T-helper 2 cell treated with Interferon-gamma antibody and Interleukin-4, amounts not matched to agents 5 μg/mL and 100 μg/mL, for 36 hours (primary cell): ENCODE data around the gene PTPRJ.

Experiments used
- DNase-seq: peaks from one replicate; pipeline ENCODE4 v3.0.0; 2021; ENCODE audit warnings: low spot score
- H3K27ac Mint-ChIP-seq: one replicate; pipeline ENCODE4 v1.8.0; 2021; ENCODE audit warnings: mild to moderate bottlenecking, mixed read lengths
- H3K27me3 Mint-ChIP-seq: one replicate; pipeline ENCODE4 v1.8.0; 2021; ENCODE audit warnings: low read depth, mixed read lengths
- H3K36me3 Mint-ChIP-seq: one replicate; pipeline ENCODE4 v1.8.0; 2021; ENCODE audit warnings: low read depth, mixed read lengths
- H3K4me1 Mint-ChIP-seq: one replicate; pipeline ENCODE4 v1.8.0; 2021; ENCODE audit warnings: low read depth, mixed read lengths
- H3K4me3 Mint-ChIP-seq: one replicate; pipeline ENCODE4 v1.8.0; 2022; ENCODE audit warnings: mild to moderate bottlenecking, moderate library complexity, mixed read lengths
- H3K9me3 Mint-ChIP-seq: one replicate; pipeline ENCODE4 v1.8.0; 2021; ENCODE audit warnings: mixed read lengths

Gene PTPRJ

DNA sequence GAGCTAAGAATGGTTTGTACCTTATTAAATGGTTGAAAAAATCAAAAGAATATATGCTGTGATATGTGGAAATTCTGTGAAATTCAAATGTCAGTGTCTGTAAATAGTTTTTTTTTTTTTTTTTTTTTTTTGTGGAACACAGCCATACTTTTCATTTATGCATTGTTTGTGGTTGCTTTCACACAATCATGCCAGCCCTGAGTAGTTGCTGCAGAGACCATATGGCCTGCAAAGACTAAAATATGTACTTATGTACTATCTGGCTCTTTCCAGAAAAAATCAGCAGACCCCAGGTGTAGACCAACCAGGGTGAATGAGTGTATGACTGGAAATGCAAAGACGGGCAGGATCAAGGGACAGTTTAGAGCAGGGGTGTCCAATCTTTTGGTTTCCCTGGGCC lies 98.3 kb downstream of the PTPRJ start:
- DNase-seq = no peak
- Mint-ChIP-seq H3K4me3 (no peak overlapping the region), H3K27ac (no peak overlapping the region), H3K4me1 (peaks cover 64% of the 10 kb centered on the region), H3K27me3 (no peaks in the 10 kb centered on the region), H3K36me3 (peaks cover 42% of the 10 kb centered on the region), H3K9me3 (no peaks in the 10 kb centered on the region)

DNA sequence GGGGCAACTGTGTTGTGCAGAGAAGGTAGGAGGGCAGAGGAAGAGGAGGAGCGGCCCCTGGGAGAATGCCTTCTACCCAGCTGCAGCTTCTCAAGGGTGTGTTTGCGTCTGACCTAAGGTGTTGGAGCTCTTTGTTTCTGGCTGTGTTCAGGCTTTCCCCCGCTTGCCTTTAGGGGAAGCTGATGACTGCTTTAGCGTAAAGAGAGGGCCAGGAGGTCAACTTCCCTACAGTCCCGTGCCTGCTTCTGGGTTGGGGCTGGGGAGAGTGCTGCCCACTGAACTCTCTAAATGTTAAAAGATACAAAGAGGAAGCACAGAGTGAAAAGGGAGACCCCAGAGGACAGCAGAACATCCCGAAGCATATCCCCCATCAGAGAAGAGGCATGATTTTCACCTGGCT lies 99.2 kb downstream of the PTPRJ start:
- Mint-ChIP-seq H3K4me1 (peaks cover 60% of the 10 kb centered on the region), H3K9me3 (no peaks in the 10 kb centered on the region), H3K4me3 (no peak overlapping the region), H3K27me3 (no peaks in the 10 kb centered on the region), H3K27ac (peak overlapping the region; percentile 53), H3K36me3 (peaks cover 48% of the 10 kb centered on the region)
- DNase-seq = no peak

DNA sequence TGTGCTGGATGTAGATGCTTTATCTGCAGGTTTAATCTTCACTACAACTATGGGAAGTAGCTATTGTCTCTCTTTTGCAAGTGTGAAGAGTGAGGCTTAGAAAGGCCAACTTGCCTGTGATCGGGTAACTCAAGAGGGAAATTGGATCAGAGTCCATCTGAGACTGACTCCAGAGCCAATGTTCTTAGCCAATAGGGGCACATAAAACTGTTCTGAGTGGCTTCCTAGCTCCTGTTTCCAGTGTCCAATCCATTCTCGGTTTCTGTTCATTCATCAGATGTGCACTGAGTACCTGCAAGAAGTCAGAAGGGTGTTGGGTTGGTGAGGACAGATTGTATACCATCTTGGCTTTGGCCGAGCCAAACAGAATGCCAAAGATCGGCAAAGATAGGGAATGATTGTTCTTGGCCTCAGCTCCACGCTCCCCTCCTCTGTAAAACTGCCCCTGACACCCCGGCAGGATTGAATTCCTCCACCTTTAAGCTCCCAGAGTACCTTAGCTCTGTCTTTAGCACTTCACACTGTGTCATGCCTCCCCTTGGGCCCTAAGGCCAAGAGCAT lies 100.0 kb downstream of the PTPRJ start:
- peak overlapping the region; percentile 76 for H3K27ac Mint-ChIP-seq
- H3K36me3 Mint-ChIP-seq = peaks cover 50% of the 10 kb centered on the region
- no peaks in the 10 kb centered on the region for H3K27me3 Mint-ChIP-seq
- H3K4me1 Mint-ChIP-seq = peaks cover 56% of the 10 kb centered on the region
- H3K9me3 Mint-ChIP-seq = no peaks in the 10 kb centered on the region
- no peak for DNase-seq
- H3K4me3 Mint-ChIP-seq = no peak overlapping the region

GRCh38 chr11:48081151-48082010 lies 101.0 kb downstream of the PTPRJ start:
- DNase-seq = peak; percentile 62
- peak overlapping the region; percentile 50 for H3K4me3 Mint-ChIP-seq
- H3K4me1 Mint-ChIP-seq = peaks cover 51% of the 10 kb centered on the region

DNA sequence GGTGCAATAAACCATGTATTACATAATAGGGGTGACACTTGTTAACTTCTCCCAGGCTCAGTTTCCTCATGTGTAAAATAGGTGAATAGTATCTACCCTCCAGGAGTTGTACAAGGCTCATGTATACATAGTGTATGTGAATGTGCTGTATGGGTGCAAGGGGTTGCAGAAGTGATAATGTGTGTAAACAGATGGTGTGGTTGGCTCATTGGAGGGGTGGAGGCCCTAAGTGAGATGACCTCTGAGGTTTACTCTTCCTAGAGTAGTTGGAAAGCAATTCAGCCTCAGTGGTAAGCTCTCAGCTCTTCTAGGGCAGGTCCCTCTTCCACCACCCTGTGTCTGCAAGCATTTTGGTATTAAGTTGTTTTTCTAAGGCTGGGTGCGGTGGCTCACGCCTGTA lies 102.4 kb downstream of the PTPRJ start:
- Mint-ChIP-seq H3K36me3 (peaks cover 38% of the 10 kb centered on the region), H3K4me3 (peak overlapping the region; percentile 15), H3K27ac (peak overlapping the region; percentile 49), H3K4me1 (peaks cover 57% of the 10 kb centered on the region), H3K9me3 (no peaks in the 10 kb centered on the region), H3K27me3 (no peaks in the 10 kb centered on the region)
- no peak for DNase-seq

More at GRCh38 chr11:48081151-48082010, 101.0 kb downstream of the PTPRJ start:
- H3K27me3 Mint-ChIP-seq = no peaks in the 10 kb centered on the region
- no peaks in the 10 kb centered on the region for H3K9me3 Mint-ChIP-seq
- H3K36me3 Mint-ChIP-seq = peaks cover 42% of the 10 kb centered on the region
- H3K27ac Mint-ChIP-seq = peak overlapping the region; percentile 76

DNA sequence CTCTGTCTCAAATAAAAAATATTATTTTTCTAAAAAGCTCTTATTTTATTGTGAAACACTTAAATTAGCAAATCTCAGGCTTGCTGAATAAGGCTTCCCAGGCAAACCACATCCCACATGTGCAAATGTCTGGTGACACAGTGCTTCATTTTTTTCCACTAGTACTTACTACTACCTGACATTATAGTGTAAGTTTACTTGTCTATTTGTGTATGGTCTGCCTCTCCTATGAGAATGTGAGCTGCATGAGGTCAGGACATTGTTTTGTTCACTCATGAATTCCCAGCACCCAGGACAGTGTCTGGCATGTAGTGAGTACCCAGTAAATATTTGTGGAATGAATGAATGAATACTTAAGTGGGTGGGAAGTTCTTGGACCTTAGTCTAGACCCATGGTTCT lies 103.1 kb downstream of the PTPRJ start:
- H3K36me3 Mint-ChIP-seq = peaks cover 34% of the 10 kb centered on the region
- no peak overlapping the region for H3K4me3 Mint-ChIP-seq
- no peak for DNase-seq
- no peaks in the 10 kb centered on the region for H3K9me3 Mint-ChIP-seq
- no peak overlapping the region for H3K27ac Mint-ChIP-seq
- no peaks in the 10 kb centered on the region for H3K27me3 Mint-ChIP-seq
- H3K4me1 Mint-ChIP-seq = peaks cover 56% of the 10 kb centered on the region

DNA sequence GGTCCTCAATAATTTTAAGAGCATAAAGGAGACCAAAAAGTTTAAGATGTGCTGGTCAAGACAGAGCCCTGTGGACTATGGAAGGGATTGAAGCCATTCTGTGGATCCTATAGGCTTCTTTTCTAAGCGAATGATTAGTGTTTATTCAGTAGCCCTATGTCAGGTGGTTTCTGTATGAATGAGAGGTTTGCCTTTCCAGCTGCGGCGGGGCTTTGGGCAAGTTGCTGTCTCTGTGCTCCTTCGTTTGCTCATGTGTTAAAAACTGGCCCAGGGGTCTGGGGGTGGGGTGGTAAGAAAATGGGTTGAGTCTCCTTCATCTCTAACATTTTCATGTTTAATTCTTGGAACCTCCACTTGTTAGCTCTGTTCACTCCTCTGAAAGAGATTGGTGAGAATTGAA lies 105.3 kb downstream of the PTPRJ start:
- Mint-ChIP-seq H3K9me3 (no peaks in the 10 kb centered on the region), H3K36me3 (peaks cover 25% of the 10 kb centered on the region), H3K27me3 (no peaks in the 10 kb centered on the region), H3K27ac (peak overlapping the region; percentile 19), H3K4me1 (peaks cover 59% of the 10 kb centered on the region), H3K4me3 (no peak overlapping the region)
- DNase-seq = no peak

DNA sequence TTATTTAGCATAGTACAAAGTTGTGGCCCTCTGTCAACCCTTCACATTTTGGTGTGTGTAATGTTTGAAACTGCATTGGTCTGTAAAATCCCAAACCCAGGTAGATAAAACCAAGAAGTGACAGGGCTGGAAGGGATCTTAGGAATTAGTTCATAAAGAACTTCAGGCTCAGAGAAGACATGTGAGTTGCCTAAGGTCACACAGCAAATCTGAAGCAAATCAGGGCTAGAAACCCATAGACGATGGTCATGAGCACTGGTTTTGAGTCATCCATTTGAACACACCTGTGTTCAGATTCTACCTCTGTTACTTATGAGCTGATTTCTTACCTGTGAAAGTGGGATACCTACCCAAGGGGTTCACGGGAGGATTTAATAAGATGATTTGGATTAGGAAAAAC lies 107.1 kb downstream of the PTPRJ start:
- Mint-ChIP-seq H3K9me3 (no peaks in the 10 kb centered on the region), H3K27me3 (no peaks in the 10 kb centered on the region), H3K27ac (no peak overlapping the region), H3K4me3 (no peak overlapping the region), H3K36me3 (peaks cover 21% of the 10 kb centered on the region), H3K4me1 (peaks cover 54% of the 10 kb centered on the region)
- DNase-seq = no peak

- no peak for DNase-seq
- no peaks in the 10 kb centered on the region for H3K9me3 Mint-ChIP-seq
- peaks cover 54% of the 10 kb centered on the region for H3K4me1 Mint-ChIP-seq
- H3K4me3 Mint-ChIP-seq = no peak overlapping the region
- no peaks in the 10 kb centered on the region for H3K27me3 Mint-ChIP-seq
- peaks cover 18% of the 10 kb centered on the region for H3K36me3 Mint-ChIP-seq
- H3K27ac Mint-ChIP-seq = no peak overlapping the region
These were observed 107.8 kb downstream of the PTPRJ start for GRCh38 chr11:48087974-48088681.

DNA sequence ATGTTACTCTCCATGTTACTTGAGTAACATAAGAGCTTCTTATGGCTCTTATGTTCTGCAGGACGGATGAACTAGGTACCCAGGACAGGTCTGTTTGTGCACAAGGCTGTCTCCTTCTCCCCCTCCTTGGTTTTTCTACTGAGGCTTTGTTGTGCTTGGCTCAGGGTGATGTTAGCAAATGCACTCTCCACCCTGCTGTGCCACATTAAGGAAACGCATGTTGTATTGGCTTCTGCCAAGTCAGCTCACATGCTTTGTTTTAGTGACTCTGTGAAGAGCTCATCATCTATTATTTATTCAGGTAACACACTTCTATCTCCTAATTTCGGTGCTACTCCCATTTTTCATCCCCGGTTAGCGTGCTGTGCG lies 108.3 kb downstream of the PTPRJ start:
- Mint-ChIP-seq H3K4me3 (no peak overlapping the region), H3K9me3 (no peaks in the 10 kb centered on the region), H3K36me3 (peaks cover 16% of the 10 kb centered on the region), H3K27me3 (no peaks in the 10 kb centered on the region), H3K27ac (peak overlapping the region; percentile 14), H3K4me1 (peaks cover 54% of the 10 kb centered on the region)
- DNase-seq = no peak

DNA sequence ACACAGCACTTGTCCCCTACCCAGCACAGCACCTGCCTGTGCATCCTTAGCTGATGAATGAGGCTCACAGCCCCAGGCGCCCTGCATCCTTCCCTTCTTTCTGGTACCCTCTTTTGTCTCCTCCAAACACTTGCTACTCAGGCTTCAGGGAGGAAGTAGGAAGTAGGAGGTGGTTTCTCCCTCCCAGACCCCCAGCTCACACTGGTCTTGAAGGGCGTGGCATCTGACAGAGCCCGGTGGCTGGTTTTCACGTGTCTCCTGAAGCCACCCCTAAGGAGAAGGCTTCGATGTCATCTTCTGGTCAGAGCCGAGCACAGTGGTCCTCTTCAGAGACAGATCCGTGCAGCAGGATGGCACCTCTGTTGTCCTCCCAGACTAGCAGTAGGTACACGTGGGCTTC lies 109.8 kb downstream of the PTPRJ start:
- H3K36me3 Mint-ChIP-seq = peaks cover 8% of the 10 kb centered on the region
- H3K4me3 Mint-ChIP-seq = no peak overlapping the region
- H3K27me3 Mint-ChIP-seq = no peaks in the 10 kb centered on the region
- H3K27ac Mint-ChIP-seq = no peak overlapping the region
- H3K9me3 Mint-ChIP-seq = no peaks in the 10 kb centered on the region
- H3K4me1 Mint-ChIP-seq = peaks cover 65% of the 10 kb centered on the region
- no peak for DNase-seq

GRCh38 chr11:48091426-48092102 lies 111.2 kb downstream of the PTPRJ start:
- Mint-ChIP-seq H3K4me1 (peaks cover 71% of the 10 kb centered on the region), H3K4me3 (no peak overlapping the region), H3K27me3 (no peaks in the 10 kb centered on the region), H3K36me3 (peaks cover 11% of the 10 kb centered on the region), H3K27ac (peak overlapping the region; percentile 29), H3K9me3 (no peaks in the 10 kb centered on the region)
- DNase-seq = no peak

DNA sequence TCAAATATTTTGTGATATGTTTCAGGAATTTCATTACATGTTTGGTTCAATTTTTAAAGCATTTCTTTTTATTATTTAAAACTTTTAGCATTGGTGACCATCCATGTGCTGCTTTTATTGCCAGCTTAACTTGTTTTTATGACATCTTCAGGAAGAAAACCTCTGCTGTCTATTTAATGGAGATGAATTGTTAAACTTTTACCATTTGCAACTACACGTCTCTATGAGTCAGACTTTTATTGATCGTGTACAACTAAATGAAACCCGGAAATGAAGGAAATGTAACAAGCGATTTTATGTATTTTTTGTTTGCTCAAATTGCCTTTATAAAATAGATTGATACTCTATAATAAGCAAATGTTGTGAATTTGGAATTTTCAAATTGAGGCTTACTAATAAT lies 113.0 kb downstream of the PTPRJ start:
- H3K9me3 Mint-ChIP-seq = no peaks in the 10 kb centered on the region
- peaks cover 13% of the 10 kb centered on the region for H3K36me3 Mint-ChIP-seq
- no peak overlapping the region for H3K4me3 Mint-ChIP-seq
- peaks cover 64% of the 10 kb centered on the region for H3K4me1 Mint-ChIP-seq
- DNase-seq = no peak
- H3K27ac Mint-ChIP-seq = no peak overlapping the region
- no peaks in the 10 kb centered on the region for H3K27me3 Mint-ChIP-seq
